NCI-H460 (cell line): ENCODE results near the gene KCND2. TPM values are rescaled to one million over a fixed set of nuclear protein-coding genes. Genes with fewer than 3 reads are reported as not detected.

ENCODE experiments used
- DNase-seq: peaks from one replicate; pipeline ENCODE4 v3.0.0-alpha.2; 2016; ENCODE audit warnings: low read depth; ENCODE audit errors: extremely low read depth
- total RNA-seq: library from RNA; depleted of rRNA; stranded (reverse); fragments of >200 nt; shearing (Covaris generic); gene quantifications from 2 replicates; pipeline ENCODE4 v1.2.3, GENCODE V29; 2014

Gene KCND2
- total RNA-seq, 1 experiment from 2014 or later, result not detected

DNA sequence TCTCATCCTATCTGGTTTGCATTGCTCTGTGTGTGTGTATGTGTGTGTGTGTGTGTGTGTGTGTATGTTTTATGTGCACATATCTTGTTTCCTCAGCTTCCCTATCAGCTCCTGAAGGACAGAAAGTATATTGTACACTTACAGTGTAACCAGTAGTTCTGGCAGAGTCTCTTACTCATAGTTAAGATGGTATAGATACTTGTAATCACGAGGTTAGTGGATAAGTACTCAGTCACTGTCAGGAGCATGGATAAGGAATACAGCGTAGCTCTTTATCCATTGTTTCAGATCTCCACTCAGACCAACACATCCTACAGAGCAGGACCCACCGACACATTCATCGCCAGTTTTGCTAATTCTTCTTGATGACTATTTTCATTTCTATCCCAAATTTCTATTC, 309.9 kb downstream of the KCND2 start:
- DNase-seq, result no peak

DNA sequence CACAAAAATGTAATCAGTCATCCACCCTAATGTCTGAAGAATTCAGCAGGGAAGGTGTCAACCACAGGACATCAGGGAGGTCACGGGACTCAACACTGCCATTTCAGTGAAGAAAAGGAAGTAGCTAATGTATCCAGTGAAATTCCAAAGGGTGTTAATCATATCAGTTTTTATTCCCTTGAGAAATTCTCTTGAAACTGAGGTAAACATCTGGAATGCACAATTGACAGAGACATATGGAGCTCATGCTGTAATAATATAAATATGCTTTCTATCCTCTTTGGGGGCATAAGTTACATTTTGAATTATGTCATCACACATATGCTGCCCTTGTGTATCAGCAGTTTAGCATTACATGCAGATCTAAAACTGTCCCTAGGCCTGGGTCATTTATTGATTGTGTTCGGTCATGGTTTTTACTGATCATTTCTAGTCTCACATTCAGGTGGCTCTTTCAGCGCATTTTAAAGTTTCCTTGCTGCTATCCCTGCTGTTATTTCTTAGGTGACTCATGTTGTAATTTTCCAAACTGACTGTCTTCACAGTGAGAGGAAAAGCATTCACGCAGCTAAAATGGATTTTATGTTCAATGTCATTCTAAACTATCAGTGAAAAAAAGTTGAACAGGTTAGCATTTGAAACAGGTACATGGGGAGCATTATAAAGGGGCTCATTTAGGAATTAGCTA, 311.1 kb downstream of the KCND2 start:
- DNase-seq, result peak; percentile 79

DNA sequence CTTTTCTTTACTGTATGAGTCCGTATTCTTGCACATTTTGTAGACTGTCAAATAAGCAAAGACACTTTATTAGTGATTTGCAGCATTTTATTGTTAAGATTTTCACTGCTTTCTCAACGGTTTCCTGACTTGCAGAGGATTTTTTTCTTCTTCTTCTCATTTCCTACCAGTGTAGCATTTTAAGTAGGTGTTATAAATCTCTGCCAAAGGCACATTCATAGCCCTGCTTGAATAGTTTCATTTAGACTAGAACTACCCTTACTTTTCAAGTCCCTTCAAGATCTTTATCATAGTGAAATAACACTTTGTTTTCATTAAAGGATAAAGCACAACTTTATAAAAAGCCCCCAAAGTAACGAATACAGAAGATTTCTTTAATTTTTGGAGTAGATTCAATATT, 313.6 kb downstream of the KCND2 start:
- no peak for DNase-seq

DNA sequence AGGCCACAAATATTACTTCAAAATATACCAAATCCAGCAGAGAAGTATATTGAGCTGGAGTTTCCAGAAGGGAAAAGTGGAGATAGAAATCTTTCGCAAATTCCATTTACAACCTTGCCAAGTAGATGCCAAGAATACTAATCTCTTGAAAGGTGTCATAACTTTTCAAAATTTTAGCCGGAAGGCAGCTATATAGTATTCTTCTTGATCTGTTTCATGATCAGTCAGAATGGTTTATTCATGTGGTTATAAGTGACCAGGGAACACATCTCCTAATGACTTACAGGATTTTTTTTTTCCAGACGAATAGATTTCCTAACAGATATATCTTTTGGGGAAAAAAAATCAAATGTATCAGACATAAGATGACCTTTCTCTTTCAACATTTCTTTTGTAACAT, 314.3 kb downstream of the KCND2 start:
- no peak for DNase-seq

DNA sequence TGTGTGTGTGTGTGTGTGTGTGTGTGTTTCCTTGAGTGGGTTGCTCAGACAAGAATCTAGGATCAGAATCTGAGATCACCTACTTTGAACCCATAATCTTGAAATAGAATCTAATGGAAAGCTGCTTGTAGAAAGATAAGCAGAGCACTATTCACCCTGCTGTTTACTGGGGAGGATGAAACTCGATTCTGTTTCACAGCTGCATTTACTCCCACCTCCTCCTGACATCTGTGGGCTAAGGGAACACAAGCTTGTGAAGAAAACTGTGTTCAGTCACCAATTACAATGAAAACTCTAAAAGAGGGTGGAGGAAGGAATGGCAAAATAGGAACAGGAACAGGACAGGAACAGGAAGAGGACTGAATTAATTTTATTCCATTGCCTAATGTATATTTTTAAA, 315.4 kb downstream of the KCND2 start:
- no peak for DNase-seq

DNA sequence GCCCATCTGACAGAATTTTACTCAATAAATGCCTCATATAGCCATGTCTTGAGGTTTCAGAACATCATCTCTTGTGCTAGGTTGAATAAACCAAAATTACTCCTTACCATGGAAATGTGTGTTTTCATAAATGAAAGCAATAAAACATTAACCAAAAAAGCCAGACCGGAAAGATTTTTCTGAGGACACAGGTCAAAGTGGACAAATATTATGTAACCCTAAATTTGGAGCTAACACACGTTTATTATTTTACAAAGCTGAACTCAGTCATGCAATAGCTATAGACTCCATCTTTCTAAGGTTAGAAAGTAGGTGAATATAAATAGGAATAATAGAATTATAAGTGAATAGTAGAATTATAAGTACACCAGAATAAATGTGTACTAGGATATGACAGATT, 315.9 kb downstream of the KCND2 start:
- no peak for DNase-seq

DNA sequence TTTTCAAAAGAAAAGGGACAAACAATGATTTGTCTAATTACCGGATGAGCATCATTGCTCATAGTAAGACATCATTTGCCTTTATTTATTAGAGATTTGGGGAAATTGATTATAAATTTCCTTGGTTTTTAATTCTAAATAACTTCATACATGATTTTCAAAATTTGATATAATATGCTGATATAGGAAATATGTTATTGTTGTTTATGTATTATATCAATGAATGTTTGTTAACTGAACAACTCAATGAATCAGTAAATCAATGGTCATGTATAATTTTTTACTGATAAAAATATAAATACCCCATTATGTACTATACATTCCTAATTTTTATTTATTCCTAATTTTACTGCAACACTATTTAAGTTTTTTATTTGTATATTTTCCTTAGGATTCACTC, 327.6 kb downstream of the KCND2 start:
- no peak for DNase-seq

DNA sequence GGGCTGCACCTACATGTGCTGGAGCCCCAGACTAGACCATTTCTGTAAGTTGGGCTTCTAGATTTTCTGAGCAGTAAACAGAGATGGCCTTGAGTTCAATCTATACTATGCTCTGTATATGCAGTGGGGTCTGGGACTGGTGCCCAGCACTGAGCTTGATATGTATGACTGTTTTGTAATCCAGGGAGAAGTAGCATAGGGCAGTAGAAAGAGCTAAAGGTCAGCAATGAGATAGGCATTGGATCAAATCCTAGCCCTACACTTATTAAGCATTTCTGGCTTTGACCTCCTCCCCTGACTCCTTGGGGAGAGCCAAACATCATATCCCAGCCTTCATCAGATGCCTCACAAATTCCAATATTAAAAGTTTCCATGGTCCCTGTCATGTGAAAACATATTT, 330.4 kb downstream of the KCND2 start:
- no peak for DNase-seq

DNA sequence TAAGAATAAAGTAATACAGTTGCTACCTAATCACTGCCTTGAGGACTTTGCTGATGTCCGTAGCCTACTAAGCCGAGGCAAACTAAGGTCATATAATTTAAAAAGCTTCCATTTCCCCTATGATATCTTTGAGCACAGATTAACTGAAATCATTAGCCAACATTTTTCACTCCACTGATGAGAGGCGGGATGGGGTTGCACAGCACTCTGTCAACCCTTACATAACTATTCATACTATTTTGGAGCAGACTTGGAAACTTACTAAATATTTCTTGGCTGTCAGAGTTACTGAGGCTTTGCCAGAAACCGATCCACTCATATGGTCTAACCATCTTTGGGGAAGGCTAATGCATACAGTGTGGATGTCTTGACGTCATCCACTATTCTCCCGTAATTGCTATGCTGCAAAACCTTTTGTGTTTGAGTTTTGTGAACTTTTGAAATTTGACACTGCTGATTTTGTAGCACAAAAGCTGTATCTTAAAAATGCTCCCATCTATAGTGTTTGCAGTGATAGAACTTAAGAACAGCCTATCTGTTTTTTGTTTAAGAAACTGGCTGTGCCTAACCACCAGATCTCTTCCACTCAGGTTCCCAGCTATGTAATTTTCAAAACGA, 336.3 kb downstream of the KCND2 start:
- no peak for DNase-seq

DNA sequence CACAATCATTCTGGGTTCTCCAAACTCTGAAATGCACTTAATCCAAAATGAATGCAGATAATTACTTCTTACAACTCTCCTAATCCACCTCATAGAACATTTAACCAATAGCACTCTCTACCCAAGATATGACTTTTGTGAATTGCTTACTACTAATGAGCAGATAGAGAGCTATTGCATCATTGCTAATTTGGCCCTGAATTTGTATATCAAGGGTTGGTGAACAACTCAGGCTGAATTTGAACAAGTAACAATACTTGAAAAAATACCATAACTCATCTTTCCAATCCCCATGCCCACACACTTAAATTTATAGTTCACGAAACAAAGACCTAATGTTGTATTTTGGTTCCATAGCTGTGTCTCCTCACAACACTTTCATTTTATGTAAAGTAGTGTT, 339.0 kb downstream of the KCND2 start:
- no peak for DNase-seq

DNA sequence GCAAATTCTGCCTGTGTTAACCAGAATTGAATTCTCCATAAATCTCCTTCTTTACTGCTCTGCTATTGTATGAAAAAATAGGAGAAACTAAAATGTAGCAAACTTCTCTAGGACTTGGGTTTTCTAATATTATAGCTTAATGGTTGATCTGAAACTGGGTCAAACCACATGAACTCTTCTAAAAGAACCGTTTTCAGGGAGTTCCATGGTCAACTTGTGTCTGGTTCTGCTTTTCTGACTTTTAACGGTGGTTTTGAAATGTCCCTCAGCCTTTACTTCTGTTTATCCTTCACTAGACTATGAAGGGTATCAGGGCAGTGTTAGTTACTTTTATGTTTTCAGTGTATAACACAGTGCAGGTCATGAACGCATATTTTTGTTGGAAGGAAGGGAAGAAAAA, 342.7 kb downstream of the KCND2 start:
- DNase-seq, result no peak

DNA sequence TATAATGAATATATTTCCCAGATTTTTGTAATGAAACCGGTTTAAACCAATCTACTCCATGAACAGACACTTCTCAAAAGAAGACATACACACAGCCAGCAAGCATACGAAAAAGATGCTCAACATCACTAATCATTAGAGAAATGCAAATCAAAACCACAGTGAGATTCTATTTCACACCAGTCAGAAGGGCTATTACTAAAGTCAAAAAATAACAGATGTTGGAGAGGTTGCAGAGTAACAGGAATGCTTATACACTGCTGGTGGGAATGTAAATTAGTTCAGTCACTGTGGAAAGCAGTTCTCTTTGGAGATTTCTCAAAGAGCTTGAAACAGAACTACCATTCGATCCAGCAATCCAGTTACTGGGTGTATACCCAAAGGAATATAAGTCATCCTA, 344.3 kb downstream of the KCND2 start:
- DNase-seq, result no peak

DNA sequence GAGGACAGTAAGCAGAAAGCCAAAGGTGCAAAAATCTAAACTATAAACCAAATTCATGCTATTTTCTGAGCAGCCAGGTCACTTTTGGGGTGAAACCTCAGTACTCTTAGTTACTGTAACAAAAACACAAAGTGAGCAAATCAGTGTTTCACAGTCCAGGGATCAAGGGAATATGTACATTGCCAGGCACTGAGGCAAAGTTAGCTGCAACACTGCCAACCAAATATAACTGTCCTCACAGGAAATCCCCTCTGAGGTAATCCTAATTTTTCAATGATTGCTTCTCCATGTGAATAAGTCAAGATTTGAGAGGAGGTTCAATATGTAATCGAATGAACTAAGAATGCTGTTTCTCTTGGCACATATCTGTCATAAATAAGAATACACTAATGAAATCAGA, 355.3 kb downstream of the KCND2 start:
- no peak for DNase-seq

DNA sequence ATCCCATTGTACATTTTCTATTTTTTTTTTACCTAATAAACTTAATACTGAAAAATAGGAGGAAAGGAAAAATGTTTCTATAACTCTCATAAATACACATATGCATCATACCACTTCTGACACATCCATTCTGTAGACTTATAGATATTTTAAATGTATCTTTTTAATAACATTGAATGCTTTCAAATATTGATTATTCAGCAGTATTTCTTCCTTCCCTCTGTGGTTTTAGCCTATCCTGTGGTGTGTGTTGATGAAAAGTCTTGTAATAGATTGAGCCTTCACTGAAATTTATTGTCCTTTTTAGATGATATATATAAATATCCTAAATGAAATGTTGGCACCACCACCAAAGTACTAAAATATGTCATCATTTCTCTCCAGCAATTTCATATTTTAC, 366.9 kb downstream of the KCND2 start:
- no peak for DNase-seq

DNA sequence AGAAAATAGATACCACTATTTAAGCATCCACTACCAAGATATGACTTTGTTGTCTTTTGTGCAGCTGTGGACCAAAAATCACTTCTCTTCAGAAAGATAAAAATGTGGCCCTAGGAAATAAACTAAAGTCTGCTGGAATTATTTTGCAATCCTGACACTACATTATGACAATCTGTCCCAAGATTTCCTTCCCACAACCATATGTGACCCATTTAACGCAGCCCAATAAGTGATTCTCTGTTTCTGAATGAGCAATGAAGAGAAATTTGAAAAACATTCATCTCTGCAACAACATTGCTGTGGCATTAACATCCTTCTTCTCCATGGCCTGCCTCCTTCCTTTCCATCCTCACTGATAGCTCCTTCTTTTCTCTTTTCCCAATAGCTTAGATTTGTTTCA, 373.0 kb downstream of the KCND2 start:
- DNase-seq, result no peak

DNA sequence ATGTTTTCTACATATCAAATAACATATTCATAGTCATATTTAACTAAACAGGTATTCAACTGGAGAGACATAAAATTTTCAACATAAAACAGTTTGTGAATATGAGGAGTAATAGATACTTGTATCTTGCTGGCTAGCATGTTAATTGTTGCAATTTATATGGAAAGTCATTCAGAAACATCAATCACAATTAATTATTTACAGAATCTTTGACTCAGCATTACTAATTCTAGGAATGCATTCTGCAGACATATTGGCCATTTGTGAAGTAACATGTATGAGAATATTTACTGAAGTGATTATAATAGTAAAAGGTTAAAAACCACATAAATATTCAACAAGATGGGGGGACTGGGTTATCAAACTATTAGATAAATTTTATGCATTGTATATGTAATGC, 381.3 kb downstream of the KCND2 start:
- no peak for DNase-seq

DNA sequence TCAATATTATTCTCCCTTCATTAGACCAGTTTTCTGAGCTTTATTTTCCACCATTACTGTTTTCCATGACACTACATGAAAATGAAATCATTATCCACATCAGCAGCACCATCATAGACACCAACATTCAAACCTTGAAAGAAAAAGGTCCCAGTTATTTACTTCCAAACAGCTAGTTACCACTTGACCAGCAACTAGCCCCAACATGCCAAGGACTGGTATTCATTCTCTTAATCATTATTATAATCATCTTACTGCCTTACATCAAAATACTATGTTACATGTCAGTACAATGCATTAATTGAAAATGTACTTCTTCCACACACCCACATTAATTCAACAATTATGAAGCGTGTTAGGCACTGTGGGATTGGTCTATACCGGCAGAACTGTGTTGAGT, 385.5 kb downstream of the KCND2 start:
- no peak for DNase-seq

DNA sequence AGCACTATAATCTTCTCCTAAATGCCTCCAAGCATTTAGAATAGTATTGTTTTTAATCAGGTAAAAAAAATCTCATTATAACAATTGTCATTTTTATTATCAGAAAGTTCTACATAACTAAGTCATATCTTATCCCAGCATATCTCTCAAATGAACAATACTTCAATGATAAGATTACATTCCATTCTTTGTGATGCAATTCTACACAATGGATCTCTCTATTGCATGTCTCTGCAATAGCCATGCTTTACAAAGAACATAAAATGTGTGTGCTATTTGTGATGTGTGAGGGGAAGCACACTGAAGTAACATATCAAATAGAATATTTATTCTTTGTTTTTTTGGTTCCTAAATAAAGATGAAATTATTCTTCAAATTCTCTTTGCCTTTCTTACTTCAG, 389.3 kb downstream of the KCND2 start:
- DNase-seq, result no peak

DNA sequence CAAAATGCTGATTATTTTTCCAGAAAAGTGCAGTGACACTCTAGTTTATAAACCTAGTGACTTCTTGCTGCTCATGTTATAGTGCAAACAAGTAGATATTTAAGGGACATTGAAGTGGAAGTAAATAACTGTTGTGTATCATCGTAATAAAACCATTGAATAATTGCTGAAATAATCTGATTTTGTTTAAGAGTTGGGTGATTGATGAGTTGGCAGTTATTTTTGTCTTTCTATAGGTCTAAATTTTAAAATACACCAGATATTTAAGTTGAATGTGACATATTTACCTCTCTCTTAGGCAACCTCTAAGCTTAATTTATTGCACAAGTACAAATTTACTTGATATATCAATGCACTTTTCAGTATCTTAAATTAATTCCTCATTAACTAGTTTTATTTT, 392.1 kb downstream of the KCND2 start:
- no peak for DNase-seq

DNA sequence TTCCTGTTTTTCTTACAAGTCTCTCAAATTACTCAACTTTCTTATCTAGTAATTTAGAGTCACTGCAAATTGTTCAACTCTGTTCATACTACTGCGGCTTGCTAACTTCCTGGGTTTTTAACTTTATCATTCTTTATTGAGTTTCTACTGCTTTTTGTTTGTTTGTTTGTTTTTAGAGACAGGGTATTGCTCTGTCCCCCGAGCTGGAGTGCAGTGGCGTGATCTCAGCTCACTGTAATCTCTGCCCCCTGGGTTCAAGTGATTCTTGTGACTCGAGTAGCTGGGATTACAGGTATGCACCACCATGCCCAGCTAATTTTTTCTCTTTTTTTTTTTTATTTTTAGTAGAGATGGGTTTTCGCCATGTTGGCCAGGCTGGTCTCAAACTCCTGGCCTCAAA, 402.1 kb downstream of the KCND2 start:
- DNase-seq, result no peak

DNA sequence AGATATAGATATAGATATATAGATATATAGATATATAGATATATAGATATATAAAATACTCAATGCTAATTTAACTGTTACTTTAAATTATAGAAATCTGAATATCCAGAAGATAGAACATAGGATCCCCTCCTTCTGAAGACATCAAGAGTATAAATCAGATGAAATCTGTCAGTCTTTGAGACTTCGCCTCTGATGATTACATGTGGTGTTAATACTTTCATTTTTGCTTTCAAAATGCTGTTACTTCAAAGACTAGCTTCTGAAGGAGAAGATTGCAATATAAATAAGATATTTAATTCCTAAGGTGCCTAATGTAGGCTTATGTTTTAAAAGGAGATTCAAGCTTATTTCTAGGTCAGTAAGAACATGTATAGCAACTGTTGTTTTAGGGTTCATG, 404.6 kb downstream of the KCND2 start:
- no peak for DNase-seq

DNA sequence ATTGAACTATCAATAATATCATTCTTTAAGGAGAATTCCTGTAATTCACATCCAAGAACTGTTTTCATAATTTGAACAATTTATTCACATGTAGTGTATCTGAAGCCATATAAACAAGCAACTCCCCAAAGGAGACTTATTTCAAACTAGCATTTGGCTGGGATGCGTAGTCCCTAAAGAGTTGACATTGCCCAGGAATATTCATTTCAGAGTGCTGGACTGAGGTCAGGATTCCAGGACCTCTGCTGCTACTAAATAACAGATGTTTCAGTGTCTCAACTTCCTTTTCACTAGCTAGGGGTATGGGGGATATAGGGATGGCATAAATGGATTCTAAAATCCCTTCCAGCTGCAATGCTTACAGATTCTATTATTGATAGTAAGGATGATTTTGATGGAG, 408.0 kb downstream of the KCND2 start:
- no peak for DNase-seq

DNA sequence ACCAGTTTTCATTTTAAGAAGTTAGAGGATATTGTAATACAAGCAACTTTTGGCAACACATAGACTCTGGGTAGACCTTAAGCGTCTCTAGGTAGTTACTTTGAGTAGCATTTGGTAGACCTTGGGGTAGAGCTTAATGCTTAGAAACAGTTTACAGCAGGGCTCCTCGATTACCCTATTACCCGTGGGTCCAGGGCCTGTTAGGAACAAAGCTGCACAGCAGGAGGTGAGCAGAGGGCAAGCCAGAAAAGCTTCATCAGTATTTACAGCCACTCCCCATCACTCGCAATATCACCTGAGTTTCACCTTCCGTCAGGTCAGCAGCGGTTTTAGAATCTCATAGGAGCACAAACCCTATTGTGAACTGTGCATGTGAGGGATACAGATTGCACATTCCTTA, 411.5 kb downstream of the KCND2 start:
- no peak for DNase-seq
